Activated gamma-delta T cell treated with anti-CD3 and anti-CD28 coated beads, Interleukin-2, amount 50 U/mL, for 16 hours (primary cell): ENCODE data around the gene KRT14.
"Not testable (repeated sequence)": the region's sequence is repeated elsewhere in the genome, so short reads cannot be mapped to it uniquely, and the experiment has no call there.

Experiments
- DNase-seq: peaks from one replicate; pipeline ENCODE4 v3.0.0-alpha.2; 2020; ENCODE audit warnings: low read depth

The KRT14 gene

DNA sequence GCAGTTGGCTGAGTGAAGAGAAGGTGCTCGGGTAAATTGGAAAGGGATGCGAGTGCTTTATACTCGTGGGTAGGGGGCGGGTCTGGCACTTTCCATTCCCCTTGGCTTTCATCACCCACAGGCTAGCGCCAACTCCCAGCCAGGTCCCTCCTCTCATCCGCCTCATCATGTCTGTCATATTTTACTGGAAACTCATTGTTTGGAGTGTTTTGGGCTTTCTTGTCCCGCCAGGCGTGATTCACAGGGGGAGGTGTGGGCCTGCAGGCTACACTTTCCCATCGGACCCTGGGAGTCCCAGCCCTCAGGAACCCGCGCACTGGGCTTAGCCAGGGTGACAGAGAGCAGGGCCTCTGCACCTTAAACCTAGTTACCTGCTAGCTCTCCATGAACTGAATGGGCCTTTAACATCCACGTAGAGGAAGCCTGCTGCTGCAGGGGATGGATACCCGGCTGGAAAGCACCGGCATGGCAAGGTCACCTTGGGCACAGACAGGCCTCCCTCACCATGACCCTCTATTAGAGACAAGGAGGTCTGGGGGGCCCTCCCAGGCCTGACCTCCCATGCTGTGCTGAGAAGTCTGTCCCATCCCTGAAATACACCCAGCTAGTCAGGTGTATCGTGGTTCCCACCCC lies at the start of gene KRT14:
TSS of gene KRT14 (minus strand) at position 33 of the 633 bp plus-strand sequence. CDS start 61 bp downstream, outside the sequence.
- no peak for DNase-seq

DNA sequence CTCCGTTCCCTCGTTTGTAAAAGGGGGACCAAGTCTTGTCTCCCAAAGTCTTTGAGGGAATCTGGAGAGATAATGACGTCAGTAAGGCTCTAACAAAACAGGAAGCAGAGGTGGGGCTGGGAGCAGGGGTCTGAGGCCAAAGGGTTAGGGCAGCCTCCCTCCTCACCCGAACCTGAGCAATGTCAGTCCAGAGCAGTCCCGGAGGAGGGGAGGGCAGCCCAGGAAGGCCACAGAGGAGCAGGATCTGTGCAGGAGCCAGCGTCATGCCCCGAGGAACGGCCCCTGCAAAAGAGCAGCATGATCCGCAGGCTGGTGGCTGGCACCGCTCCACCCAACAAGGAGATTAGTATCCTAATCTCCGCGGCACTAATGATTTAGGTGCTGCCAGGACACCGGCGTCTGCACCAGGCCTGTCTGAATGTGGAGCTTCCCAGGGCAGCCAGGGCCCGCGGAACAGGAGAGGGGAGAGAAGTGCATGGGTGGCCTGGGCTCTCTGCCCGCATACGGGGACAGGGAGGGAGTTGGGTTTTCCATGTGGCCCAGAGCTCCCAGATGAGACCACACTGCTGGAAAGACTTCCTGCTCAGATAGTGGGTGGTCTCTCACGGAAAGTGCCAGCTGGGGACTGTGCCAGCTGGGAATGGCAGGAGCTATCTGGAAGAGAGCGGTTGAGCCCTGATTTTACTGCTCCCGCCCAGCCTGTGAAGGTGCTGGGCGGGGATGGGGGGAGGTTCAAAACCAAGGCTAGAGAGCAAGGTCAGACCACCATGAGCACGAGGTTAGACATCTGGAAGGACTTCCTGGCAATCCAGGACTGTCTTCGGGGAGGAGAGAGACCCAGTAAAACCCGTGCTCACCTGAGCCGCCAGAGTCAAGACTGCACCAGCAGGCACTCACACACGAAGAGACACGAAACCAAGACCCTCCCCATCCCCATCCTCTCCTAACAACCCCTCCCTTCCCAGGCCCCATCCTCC lies 48.7 kb upstream of the KRT14 start:
- DNase-seq: no peak

GRCh38 chr17:41634639-41635038 lies 47.9 kb upstream of the KRT14 start:
- no peak for DNase-seq

GRCh38 chr17:41633556-41634199 lies 47.0 kb upstream of the KRT14 start:
- DNase-seq: no peak

- no peak for DNase-seq
Observed at GRCh38 chr17:41632482-41633105, 45.9 kb upstream of the KRT14 start.

- DNase-seq: no peak
Observed at GRCh38 chr17:41631898-41632285, 45.2 kb upstream of the KRT14 start.

DNA sequence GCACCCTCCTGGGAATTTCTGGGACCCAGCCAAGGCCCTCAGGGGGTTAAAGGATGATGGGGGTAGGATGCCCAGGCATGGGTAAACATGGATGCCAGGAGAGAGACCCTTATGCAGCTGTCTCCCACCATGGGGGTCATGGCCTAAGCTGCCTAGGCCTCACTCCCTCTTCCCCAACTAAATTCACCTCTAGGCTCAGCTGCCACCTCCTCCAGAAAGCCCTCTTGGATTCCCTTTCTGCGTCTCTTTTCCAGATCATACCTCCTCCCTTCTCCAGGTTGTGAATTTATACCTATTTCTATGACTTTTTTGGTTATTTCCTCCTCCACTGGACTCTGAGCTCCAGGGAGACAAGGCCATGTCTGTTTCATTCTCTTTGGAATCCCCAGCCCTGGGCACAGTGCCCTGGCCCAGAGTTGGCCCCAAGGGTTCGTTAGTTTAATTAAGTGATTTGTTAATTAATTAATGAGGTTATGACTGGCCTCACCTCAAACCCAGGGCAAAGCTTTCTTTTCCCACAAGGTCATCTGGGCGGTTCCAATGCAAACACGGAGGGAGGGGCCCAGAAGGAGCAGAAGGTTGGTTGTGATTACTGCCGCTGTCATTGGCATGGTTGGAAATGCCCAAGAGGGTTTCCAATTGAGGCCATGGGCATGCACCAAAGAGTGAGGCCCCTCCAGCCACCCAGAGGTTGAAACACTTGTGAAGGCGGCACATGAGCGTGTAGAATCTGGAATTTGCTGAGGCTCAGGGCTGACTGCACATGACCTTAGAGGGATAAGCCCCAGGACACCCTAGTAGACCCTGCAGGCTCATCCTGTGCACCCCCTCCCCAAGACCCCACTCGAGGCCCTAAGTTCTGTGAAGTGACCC lies 44.6 kb upstream of the KRT14 start:
- no peak for DNase-seq

DNA sequence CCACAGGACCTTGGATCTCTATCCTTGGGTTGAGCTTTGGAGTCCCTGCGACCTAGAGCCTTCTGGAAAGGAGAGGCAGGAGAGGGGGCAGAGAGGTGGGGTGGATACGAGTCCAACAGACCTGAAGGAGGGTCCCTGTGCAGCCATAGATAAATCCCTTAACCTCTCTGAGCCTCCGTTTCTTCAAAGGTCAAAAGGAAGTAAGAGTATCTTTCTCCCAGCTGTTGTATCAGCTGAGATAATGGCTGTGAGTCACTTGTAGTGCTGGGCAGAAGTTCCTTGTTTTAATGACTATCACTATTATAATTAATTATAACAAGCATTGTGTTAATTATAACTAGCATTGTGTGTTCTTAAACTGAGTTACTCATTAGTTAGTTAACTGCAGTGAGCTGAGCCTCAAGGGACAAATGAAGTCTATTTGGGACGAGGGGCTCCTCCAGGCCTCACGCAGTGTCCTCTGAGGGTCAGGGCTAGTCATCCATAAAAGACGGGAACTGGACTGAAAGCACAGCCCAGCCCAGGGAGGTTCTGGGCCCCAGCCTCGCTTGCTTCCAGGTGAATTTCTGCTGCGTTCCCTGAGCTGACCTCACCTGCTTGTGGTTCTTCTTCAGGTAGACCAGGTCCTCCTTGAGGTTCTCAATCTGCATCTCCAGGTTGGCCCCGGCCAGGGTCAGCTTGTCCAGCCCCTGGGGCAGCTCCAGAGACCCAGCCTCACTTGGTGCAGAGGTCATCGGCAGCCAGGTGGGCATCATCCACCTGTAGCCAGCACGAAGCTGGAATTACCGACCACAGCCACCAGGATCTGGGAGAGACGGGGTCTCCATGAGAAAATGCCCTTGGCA lies 43.4 kb upstream of the KRT14 start:
- no peak for DNase-seq

DNA sequence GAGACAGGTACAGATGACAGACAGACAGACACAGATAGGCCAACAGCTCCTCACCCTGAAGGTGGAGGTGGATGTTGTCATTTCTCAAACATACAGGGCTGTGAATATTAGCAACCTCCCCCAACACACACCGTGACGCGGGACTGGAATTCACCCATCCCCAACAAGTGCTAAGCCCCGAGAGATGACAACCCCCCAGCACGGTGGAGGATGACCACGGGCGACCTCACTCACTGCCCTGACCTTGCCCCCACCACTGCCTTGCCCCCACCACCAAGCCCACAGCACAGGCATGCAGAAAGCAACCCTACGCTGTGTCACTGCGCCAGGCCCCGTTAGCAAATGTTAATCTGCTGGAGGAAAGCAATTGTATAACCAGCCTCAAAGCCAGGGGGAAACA lies 42.6 kb upstream of the KRT14 start:
- DNase-seq: no peak

GRCh38 chr17:41628621-41629255 lies 42.0 kb upstream of the KRT14 start:
- DNase-seq: not testable (repeated sequence)

- DNase-seq: not testable (repeated sequence)
Observed at GRCh38 chr17:41628073-41628370, 41.3 kb upstream of the KRT14 start.

DNA sequence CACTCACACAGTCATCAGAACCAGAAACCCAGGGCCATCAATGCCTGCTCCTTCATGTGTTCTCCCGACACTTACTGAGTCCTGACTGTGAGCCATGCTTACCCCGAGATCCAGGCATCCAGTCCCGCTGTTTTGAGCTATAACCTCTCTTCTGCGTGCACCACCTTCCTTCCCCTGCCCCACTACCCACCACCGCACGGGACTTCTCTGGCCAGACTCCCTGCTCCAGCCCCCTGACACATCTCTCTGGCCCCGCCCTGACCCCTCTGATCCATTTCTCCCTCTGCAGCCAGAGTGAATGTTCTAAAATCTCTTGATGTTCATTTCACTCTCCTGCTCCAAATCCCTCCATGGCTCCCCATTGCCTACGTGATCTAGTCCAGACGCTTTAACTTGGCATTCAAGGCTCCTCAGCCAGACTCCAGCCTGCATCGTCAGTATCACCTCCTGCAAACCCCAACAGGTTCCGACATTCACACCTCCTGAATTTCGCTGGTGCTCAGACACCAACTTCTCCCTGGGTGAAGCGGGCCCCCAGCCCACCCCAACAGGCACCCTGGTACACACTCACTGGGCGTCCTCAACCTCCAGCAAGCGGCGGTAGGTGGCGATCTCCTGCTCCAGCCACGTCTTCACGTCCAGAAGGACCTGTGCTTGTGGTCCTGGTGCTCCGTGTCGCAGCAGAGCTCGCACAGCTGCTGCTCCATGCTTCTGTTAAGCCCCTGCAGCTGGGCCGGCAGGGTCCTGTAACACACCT lies 40.8 kb upstream of the KRT14 start:
- DNase-seq: no peak

DNA sequence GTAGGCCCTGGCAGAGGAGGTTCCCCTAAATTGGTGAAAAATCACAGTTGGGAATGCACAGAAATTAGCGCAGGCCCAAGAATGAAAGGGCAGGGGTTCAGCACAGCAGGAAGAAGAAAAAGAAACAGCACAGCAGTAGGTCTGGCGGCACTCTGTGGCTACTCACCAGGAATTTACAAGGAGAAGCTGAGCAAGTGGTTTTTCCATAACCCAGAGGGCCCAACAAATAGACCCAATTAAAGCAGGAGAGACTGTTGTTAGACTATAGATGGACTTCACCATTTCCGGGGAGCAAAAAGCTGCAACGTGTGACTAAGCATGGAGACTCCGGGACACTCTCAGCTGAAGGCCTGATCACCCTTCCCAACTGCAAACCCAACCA lies 40.2 kb upstream of the KRT14 start:
- DNase-seq: not testable (repeated sequence)

DNA sequence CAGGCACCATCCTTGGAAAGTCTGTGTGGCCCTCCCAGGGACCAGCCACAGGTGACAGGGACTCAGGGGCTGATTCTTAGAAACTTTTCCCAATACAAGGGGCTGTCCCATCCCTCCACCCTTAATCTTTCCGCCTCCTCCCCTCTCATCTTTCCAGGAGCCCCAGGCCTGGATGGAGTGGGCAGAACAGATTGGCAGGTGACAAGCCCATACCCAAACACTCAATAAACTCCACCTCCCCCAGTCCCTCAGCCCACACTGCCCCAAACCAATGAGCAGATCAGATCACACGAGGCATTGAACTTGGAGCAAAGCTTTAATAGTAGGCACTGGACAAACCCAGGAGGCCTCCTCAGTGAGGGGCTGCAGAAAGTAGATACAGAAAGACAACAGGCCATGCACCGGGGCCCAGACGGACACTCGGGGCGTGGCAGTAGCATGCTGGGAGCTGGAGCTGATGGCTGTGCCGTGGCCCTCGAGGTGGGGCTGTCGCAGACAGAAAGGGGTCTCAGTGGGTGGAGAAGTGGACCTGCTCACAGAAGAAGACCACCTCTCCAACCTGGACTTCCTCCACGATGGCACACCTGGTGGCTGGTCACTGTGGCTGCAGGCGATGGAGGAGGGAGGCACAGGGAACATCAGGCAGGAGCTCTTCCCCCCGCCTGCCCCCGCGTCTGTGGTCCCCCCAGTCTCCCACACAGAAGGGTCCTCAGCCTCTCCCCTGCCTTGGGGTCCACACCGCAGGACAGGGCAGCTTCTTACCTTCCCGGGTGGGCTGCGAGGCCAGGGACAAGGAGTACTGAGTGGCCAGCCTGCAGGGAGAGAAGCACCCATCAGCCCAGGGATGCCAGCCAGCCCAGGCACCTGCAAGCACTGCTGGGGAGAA lies 39.6 kb upstream of the KRT14 start:
- DNase-seq: not testable (repeated sequence)

GRCh38 chr17:41625602-41626001 lies 38.9 kb upstream of the KRT14 start:
- no peak for DNase-seq

GRCh38 chr17:41624208-41625101 lies 37.8 kb upstream of the KRT14 start, which contains the start of gene KRT17:
Gene KRT17 (minus strand): TSS chr17:41624575. CDS start chr17:41624509, 66 bp downstream.
- no peak for DNase-seq
